Thoracic aorta (tissue), 2 donors: ENCODE data around the gene EPHA5. TPM values are rescaled to one million over a fixed set of nuclear protein-coding genes. Genes with fewer than 3 reads are reported as not detected.

ENCODE experiments used
- ATAC-seq: fragments of 150-250 bp; one replicate; pipeline ENCODE4 v1.8.0; 2017; ENCODE audit warnings: low read depth; ENCODE audit not compliant: insufficient number of reproducible peaks, low FRiP score
- DNase-seq: peaks from one replicate; pipeline ENCODE4 v3.0.0-alpha.2; 2020; ENCODE audit warnings: low spot score
- H3K27ac ChIP-seq, 2 donors: fragments of 200-600 bp; sonication (generic); 1 replicate in 1 of 2; 2 replicates in 1 of 2; pipeline ENCODE4 v1.5.1; 2016; ENCODE audit warnings: mild to moderate bottlenecking in 2 of 2, moderate library complexity in 2 of 2
- H3K27me3 ChIP-seq: fragments of 200-600 bp; sonication (generic); replicated peaks from 2 replicates; pipeline ENCODE4 v1.6.0; 2016; ENCODE audit warnings: mild to moderate bottlenecking; ENCODE audit not compliant: insufficient read depth
- H3K36me3 ChIP-seq: fragments of 200-600 bp; sonication (generic); one replicate; pipeline ENCODE4 v1.5.1; 2016
- H3K4me1 ChIP-seq, 2 donors: fragments of 200-600 bp; sonication (generic); 1 replicate in 1 of 2; 2 replicates in 1 of 2; pipeline versions ENCODE4 v1.5.1 to v1.6.0; 2016; ENCODE audit warnings: low read depth in 2 of 2, mild to moderate bottlenecking in 1 of 2; ENCODE audit not compliant: control insufficient read depth in 1 of 2
- H3K4me3 ChIP-seq: fragments of 200-600 bp; sonication (generic); 2 replicates; pipeline ENCODE4 v1.5.1; 2016; ENCODE audit warnings: mild to moderate bottlenecking
- H3K9me3 ChIP-seq: fragments of 200-600 bp; sonication (generic); 2 replicates; pipeline ENCODE4 v1.5.1; 2016
- CTCF ChIP-seq: fragments of 200-600 bp; sonication (generic); IDR thresholded peaks from one replicate; pipeline ENCODE4 v1.5.1; 2019; ENCODE audit warnings: antibody characterized with exemption
- total RNA-seq, 2 donors: library from RNA; depleted of rRNA; stranded (reverse); fragments of >200 nt; gene quantifications; one replicate each; pipeline versions ENCODE4 v1.1.0 to v1.2.3, GENCODE V29; 2016

Gene EPHA5
- total RNA-seq, 2 donors from 2014 or later: 0.27 to 0.92 TPM

- ATAC-seq: no peak
- H3K4me1 ChIP-seq: no peaks in the 10 kb centered on the region
- no peaks in the 10 kb centered on the region for H3K9me3 ChIP-seq
- no peaks in the 10 kb centered on the region for H3K27me3 ChIP-seq
- no peaks in the 10 kb centered on the region for H3K36me3 ChIP-seq
- no peak for DNase-seq
- TF ChIP-seq CTCF: no peak
- H3K4me3 ChIP-seq: no peak overlapping the region
- no peak overlapping the region for H3K27ac ChIP-seq
Observed at GRCh38 chr4:65461781-65462180, 208.5 kb downstream of the EPHA5 start.

DNA sequence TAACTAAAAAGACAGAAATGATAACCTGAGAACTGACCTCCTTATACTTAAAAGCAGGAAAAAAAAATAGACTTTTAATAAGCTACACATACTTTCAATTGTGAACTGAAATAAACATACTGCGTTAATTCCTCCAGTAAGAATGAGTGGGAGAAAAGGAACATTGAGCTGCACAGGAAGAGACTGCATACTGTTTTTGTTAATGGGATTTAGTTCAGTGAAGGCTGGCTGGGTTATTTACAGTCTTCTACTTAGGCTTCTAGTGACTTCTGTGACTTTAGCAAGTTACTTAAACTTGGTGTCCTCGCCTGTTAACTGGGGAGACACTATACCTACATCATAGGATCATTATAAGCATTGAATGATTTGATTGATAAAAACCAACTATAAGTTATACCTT is 213.3 kb downstream of the EPHA5 start:
- no peak for DNase-seq
- TF ChIP-seq CTCF: no peak
- H3K9me3 ChIP-seq: no peaks in the 10 kb centered on the region
- no peak for ATAC-seq
- no peaks in the 10 kb centered on the region for H3K4me1 ChIP-seq
- H3K27ac ChIP-seq: no peak overlapping the region
- no peaks in the 10 kb centered on the region for H3K36me3 ChIP-seq
- no peaks in the 10 kb centered on the region for H3K27me3 ChIP-seq
- H3K4me3 ChIP-seq: no peak overlapping the region

- Histone ChIP-seq H3K4me1 (no peaks in the 10 kb centered on the region), H3K36me3 (no peaks in the 10 kb centered on the region), H3K27ac (no peak overlapping the region), H3K9me3 (no peaks in the 10 kb centered on the region), H3K27me3 (no peaks in the 10 kb centered on the region), H3K4me3 (no peak overlapping the region)
- no peak for TF ChIP-seq CTCF
- no peak for ATAC-seq
- no peak for DNase-seq
Observed at GRCh38 chr4:65456579-65456978, 213.7 kb downstream of the EPHA5 start.

DNA sequence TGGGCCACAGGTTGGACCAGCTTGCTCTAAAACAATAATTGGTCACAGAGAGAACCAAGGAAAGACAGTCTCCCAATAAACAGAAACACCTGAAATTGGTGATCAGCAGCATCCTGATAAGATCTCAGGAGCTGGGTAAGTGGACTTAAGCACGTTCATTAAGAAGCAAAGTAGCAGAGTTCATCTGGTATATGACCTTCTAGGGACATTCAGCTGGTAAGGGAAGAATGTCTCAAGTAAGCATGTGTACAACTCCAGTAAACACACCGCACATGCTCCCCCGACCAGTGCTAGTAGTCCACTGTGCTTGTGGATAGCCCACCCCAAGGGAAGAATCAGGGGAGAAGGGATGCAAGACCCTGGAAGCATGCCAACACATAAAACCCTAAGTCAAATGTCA is 216.9 kb downstream of the EPHA5 start:
- Histone ChIP-seq H3K4me3 (no peak overlapping the region), H3K36me3 (no peaks in the 10 kb centered on the region), H3K9me3 (no peaks in the 10 kb centered on the region), H3K27ac (no peak overlapping the region), H3K4me1 (no peaks in the 10 kb centered on the region), H3K27me3 (no peaks in the 10 kb centered on the region)
- DNase-seq (no peak), ATAC-seq (no peak)
- TF ChIP-seq CTCF: no peak

DNA sequence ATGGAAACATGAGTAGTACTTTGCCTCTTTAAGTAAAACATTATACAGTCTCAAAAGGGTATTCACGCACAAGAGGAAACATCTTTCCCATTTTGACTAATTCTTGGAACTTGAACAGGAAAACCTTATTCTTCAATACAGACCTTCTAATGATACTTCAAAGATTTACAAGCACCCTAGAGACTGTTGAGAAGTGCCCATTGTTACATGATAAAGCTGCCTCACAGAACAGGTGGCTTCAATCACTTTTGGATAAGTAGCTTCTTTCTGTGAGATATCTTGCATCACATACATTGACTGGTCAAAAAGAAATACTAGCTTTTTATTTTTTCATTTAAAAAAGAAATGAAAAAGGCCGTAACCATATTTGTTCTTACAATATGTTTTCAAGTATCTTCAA is 219.4 kb downstream of the EPHA5 start:
- H3K4me3 ChIP-seq: no peak overlapping the region
- no peaks in the 10 kb centered on the region for H3K36me3 ChIP-seq
- H3K27ac ChIP-seq: no peak overlapping the region
- no peak for DNase-seq
- no peaks in the 10 kb centered on the region for H3K4me1 ChIP-seq
- no peak for ATAC-seq
- no peaks in the 10 kb centered on the region for H3K27me3 ChIP-seq
- TF ChIP-seq CTCF: no peak
- H3K9me3 ChIP-seq: no peaks in the 10 kb centered on the region
